ENCODE results near the gene YJEFN3.

DNA sequence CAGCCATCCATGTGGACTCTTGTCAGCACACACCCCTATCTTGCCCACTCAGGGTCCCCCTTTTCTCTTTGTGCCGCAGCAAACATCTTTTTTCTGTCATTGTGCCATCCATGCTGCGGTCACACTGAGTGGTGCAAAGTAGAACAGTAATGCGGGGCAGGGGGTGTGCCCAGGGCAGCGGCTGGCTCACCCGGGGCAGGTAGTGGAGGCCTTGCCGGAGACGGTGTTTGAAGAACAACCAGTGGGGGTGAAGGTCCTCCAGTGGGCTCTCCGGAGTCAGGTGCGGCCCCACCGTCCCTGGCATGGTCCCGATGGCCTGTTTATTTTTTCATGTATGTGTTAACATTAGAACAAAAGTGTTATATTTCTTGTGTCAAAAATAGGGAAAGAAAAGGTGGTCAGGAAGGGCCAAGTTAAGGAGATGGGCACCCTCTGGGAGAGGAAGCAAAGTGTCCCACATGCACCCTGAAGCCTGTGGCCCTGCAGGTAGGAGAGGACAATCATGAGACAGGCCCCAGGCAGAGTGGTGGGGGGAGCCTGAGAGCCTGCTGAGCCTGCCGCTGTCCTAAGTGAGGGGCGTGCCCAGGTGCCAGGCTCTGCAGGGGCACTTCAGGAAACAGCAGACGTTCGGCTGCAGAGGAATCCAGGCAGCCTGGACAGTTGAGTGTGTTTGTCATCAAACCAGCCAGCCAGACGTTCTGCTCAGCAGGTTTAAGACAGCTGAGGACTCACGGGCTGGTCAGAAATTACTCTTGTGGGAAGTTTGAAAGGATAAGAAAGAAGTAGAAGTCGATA lies 25.7 kb upstream of the YJEFN3 start:
- TF ChIP-seq, protein P1, sequence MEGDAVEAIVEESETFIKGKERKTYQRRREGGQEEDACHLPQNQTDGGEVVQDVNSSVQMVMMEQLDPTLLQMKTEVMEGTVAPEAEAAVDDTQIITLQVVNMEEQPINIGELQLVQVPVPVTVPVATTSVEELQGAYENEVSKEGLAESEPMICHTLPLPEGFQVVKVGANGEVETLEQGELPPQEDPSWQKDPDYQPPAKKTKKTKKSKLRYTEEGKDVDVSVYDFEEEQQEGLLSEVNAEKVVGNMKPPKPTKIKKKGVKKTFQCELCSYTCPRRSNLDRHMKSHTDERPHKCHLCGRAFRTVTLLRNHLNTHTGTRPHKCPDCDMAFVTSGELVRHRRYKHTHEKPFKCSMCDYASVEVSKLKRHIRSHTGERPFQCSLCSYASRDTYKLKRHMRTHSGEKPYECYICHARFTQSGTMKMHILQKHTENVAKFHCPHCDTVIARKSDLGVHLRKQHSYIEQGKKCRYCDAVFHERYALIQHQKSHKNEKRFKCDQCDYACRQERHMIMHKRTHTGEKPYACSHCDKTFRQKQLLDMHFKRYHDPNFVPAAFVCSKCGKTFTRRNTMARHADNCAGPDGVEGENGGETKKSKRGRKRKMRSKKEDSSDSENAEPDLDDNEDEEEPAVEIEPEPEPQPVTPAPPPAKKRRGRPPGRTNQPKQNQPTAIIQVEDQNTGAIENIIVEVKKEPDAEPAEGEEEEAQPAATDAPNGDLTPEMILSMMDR (IDR thresholded peaks at IDR 0.05 in 8 of 11, conservative IDR thresholded peaks at IDR 0.05 in 3 of 11), result no peak
- TF ChIP-seq POLR2AphosphoS5 (IDR thresholded peaks at IDR 0.05) (peak in 1 of 3 donors; percentile 7), POLR2A (IDR thresholded peaks at IDR 0.05) (no peak)
